ENCODE data around the gene CTBP2.

The CTBP2 gene

DNA sequence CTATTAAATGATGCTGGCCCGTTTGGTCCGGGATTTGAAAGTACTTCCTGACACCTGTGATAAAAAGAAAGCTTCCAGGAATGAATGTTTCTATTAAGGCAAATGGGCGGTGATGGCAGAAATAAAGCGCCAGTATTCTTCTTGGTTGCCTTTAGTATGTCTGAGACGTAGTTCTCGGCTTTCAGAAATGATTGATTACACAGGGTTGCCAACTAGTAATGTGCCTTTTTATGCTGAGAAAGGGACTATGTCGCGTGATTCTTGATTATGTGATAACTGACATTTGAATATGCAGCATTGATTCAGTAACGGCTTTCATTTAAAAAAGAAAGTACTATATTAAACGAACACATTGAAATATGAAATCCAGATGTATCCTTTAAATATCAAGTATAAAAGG lies 204.5 kb downstream of the CTBP2 start:
- TF ChIP-seq CEBPB (IDR thresholded peaks at IDR 0.05) (no peak), FOXM1 (IDR thresholded peaks at IDR 0.05; ENCODE audit: borderline replicate concordance, low read depth) (no peak), ZBTB7A (IDR thresholded peaks at IDR 0.05; ENCODE audit: low read depth) (no peak), TAF1 (IDR thresholded peaks at IDR 0.05; ENCODE audit: low read depth) (no peak), YY1 (IDR thresholded peaks at IDR 0.05; ENCODE audit: low read depth) (no peak), REST (IDR thresholded peaks at IDR 0.05; ENCODE audit: low read depth) (no peak), CREB1 (IDR thresholded peaks at IDR 0.05; ENCODE audit: low read depth) (no peak), TCF12 (IDR thresholded peaks at IDR 0.05; ENCODE audit: low read depth) (no peak), NFIC (IDR thresholded peaks at IDR 0.05) (no peak), EP300 (IDR thresholded peaks at IDR 0.05; ENCODE audit: borderline replicate concordance) (no peak)
- TF ChIP-seq, protein P1, sequence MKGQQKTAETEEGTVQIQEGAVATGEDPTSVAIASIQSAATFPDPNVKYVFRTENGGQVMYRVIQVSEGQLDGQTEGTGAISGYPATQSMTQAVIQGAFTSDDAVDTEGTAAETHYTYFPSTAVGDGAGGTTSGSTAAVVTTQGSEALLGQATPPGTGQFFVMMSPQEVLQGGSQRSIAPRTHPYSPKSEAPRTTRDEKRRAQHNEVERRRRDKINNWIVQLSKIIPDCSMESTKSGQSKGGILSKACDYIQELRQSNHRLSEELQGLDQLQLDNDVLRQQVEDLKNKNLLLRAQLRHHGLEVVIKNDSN (IDR thresholded peaks at IDR 0.05) = no peak

DNA sequence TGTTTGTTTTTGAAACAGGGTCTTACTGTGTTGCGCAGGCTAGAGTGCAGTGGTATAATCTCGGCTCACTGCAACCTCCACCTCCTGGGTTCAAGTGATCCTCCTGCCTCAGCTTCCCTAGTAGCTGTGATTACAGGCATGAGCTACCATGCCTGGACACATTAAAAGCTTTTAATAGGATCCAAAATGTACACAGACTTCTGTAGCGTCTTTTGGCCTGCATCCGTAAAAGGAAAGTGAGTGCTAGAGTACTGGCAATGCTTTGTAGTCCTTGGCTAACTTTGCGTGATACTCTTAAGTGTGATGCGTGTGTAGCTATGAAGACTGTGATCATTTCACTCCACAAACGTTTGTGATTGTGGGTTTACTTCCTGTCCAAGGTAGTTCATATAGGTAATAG lies 205.1 kb downstream of the CTBP2 start:
- TF ChIP-seq TAF1 (IDR thresholded peaks at IDR 0.05; ENCODE audit: low read depth) = no peak
- no peak for TF ChIP-seq YY1 (IDR thresholded peaks at IDR 0.05; ENCODE audit: low read depth)
- no peak for TF ChIP-seq EGR1 (IDR thresholded peaks at IDR 0.05)
- TF ChIP-seq TEAD4 (IDR thresholded peaks at IDR 0.05) = no peak
- TF ChIP-seq RAD21 (IDR thresholded peaks at IDR 0.05; ENCODE audit: low read depth) = no peak
- TF ChIP-seq, protein P1 (IDR thresholded peaks at IDR 0.05) = no peak
- no peak for TF ChIP-seq REST (IDR thresholded peaks at IDR 0.05; ENCODE audit: low read depth)
- no peak for TF ChIP-seq NFIC (IDR thresholded peaks at IDR 0.05)
- no peak for TF ChIP-seq EP300 (IDR thresholded peaks at IDR 0.05; ENCODE audit: borderline replicate concordance)
- TF ChIP-seq ZBTB7A (IDR thresholded peaks at IDR 0.05; ENCODE audit: low read depth) = no peak
- no peak for TF ChIP-seq FOXM1 (IDR thresholded peaks at IDR 0.05; ENCODE audit: borderline replicate concordance, low read depth)
- no peak for TF ChIP-seq CREB1 (IDR thresholded peaks at IDR 0.05; ENCODE audit: low read depth)
- TF ChIP-seq MAX (IDR thresholded peaks at IDR 0.05) = no peak
- TF ChIP-seq TCF12 (IDR thresholded peaks at IDR 0.05; ENCODE audit: low read depth) = no peak

DNA sequence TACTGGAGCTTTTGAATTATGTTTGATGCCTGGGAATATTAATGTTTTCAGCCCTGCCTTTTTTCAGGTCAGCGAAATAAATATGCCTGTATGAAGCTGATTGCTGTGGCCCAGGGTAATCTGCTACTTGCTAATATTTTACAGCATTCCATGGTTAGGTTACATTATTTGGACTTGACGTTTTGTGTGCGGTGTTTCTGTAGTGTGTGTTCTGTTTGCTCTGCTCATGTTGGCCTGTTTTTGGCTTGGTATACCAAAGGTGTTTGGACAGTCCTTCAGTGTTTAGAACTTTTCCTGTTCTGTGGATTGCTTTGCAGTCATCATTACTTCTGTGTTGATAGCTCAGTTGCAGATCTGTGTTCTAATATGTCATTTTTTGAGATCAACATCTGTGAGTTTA lies 206.9 kb downstream of the CTBP2 start:
- TF ChIP-seq CEBPB (IDR thresholded peaks at IDR 0.05) (no peak), RAD21 (IDR thresholded peaks at IDR 0.05; ENCODE audit: low read depth) (no peak), FOXM1 (IDR thresholded peaks at IDR 0.05; ENCODE audit: borderline replicate concordance, low read depth) (no peak), EGR1 (IDR thresholded peaks at IDR 0.05) (no peak), MAX (IDR thresholded peaks at IDR 0.05) (no peak), CREB1 (IDR thresholded peaks at IDR 0.05; ENCODE audit: low read depth) (no peak), REST (IDR thresholded peaks at IDR 0.05; ENCODE audit: low read depth) (no peak), YY1 (IDR thresholded peaks at IDR 0.05; ENCODE audit: low read depth) (no peak)
- TF ChIP-seq, protein P1 (IDR thresholded peaks at IDR 0.05) = no peak

- no peak for TF ChIP-seq TCF12 (IDR thresholded peaks at IDR 0.05; ENCODE audit: low read depth)
- no peak for TF ChIP-seq CEBPB (IDR thresholded peaks at IDR 0.05)
- TF ChIP-seq YY1 (IDR thresholded peaks at IDR 0.05; ENCODE audit: low read depth) = no peak
- TF ChIP-seq RAD21 (IDR thresholded peaks at IDR 0.05; ENCODE audit: low read depth) = no peak
- no peak for TF ChIP-seq CREB1 (IDR thresholded peaks at IDR 0.05; ENCODE audit: low read depth)
- no peak for TF ChIP-seq MAX (IDR thresholded peaks at IDR 0.05)
- no peak for TF ChIP-seq TAF1 (IDR thresholded peaks at IDR 0.05; ENCODE audit: low read depth)
- no peak for TF ChIP-seq NFIC (IDR thresholded peaks at IDR 0.05)
- no peak for TF ChIP-seq FOXM1 (IDR thresholded peaks at IDR 0.05; ENCODE audit: borderline replicate concordance, low read depth)
- no peak for TF ChIP-seq ZBTB7A (IDR thresholded peaks at IDR 0.05; ENCODE audit: low read depth)
- TF ChIP-seq EP300 (IDR thresholded peaks at IDR 0.05; ENCODE audit: borderline replicate concordance) = no peak
- TF ChIP-seq EGR1 (IDR thresholded peaks at IDR 0.05) = no peak
- TF ChIP-seq TEAD4 (IDR thresholded peaks at IDR 0.05) = no peak
- no peak for TF ChIP-seq REST (IDR thresholded peaks at IDR 0.05; ENCODE audit: low read depth)
- TF ChIP-seq, protein P1 (IDR thresholded peaks at IDR 0.05) = no peak
These were observed 208.2 kb downstream of the CTBP2 start for GRCh38 chr10:124952123-124952522.

Measured in Ishikawa (cell line).